ENCODE data around the gene RIOX2.

The RIOX2 gene

GRCh38 chr3:98003306-98003969, 31.2 kb upstream of the RIOX2 start:
- H3K36me3 ChIP-seq (ENCODE audit: control insufficient read depth, insufficient read depth, low read length), result no peaks in the 10 kb centered on the region
- TF ChIP-seq, protein P1, sequence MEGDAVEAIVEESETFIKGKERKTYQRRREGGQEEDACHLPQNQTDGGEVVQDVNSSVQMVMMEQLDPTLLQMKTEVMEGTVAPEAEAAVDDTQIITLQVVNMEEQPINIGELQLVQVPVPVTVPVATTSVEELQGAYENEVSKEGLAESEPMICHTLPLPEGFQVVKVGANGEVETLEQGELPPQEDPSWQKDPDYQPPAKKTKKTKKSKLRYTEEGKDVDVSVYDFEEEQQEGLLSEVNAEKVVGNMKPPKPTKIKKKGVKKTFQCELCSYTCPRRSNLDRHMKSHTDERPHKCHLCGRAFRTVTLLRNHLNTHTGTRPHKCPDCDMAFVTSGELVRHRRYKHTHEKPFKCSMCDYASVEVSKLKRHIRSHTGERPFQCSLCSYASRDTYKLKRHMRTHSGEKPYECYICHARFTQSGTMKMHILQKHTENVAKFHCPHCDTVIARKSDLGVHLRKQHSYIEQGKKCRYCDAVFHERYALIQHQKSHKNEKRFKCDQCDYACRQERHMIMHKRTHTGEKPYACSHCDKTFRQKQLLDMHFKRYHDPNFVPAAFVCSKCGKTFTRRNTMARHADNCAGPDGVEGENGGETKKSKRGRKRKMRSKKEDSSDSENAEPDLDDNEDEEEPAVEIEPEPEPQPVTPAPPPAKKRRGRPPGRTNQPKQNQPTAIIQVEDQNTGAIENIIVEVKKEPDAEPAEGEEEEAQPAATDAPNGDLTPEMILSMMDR (IDR thresholded peaks at IDR 0.05; ENCODE audit: insufficient read depth, low read length, poor library complexity, severe bottlenecking), result no peak
- no peak for DNase-seq (ENCODE audit: extremely low read depth, insufficient read length)
- no peak overlapping the region for H3K4me3 ChIP-seq (replicated peaks; ENCODE audit: low read depth, low read length)
- no peaks in the 10 kb centered on the region for H3K27me3 ChIP-seq (replicated peaks; ENCODE audit: control insufficient read depth, insufficient read depth, low read length)

GRCh38 chr3:98002717-98003116, 30.5 kb upstream of the RIOX2 start:
- Histone ChIP-seq H3K27me3 (replicated peaks; ENCODE audit: control insufficient read depth, insufficient read depth, low read length) (no peaks in the 10 kb centered on the region), H3K4me3 (replicated peaks; ENCODE audit: low read depth, low read length) (no peak overlapping the region), H3K36me3 (ENCODE audit: control insufficient read depth, insufficient read depth, low read length) (no peaks in the 10 kb centered on the region)
- TF ChIP-seq, protein P1 (IDR thresholded peaks at IDR 0.05; ENCODE audit: insufficient read depth, low read length, poor library complexity, severe bottlenecking), result no peak
- no peak for DNase-seq (ENCODE audit: extremely low read depth, insufficient read length)

- TF ChIP-seq, protein P1 (IDR thresholded peaks at IDR 0.05; ENCODE audit: insufficient read depth, low read length, poor library complexity, severe bottlenecking), result no peak
- H3K27me3 ChIP-seq (replicated peaks; ENCODE audit: control insufficient read depth, insufficient read depth, low read length), result no peaks in the 10 kb centered on the region
- H3K36me3 ChIP-seq (ENCODE audit: control insufficient read depth, insufficient read depth, low read length), result no peaks in the 10 kb centered on the region
- DNase-seq (ENCODE audit: extremely low read depth, insufficient read length), result no peak
- H3K4me3 ChIP-seq (replicated peaks; ENCODE audit: low read depth, low read length), result no peak overlapping the region
Observed at GRCh38 chr3:97999994-98000393, 27.8 kb upstream of the RIOX2 start.

DNA sequence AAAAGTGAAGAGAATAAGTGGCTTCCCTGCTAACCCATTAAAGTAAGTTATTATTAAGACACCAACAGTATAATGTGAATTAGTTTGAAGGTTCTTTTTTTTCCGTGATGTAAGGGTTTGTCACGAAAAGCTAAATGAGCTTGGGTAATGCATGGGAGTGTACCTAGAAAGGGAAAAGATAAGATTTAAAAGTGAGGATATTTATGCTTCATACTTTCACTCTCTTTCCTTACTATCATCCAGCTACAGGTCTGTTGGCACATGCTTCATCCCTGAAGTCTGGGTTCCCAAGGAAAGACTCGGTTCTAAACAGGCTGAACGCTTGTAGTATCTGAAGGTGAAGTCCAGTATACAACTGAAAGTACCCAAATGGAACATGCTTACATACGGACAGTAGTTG, 26.9 kb upstream of the RIOX2 start:
- no peaks in the 10 kb centered on the region for H3K36me3 ChIP-seq (ENCODE audit: control insufficient read depth, insufficient read depth, low read length)
- TF ChIP-seq, protein P1 (IDR thresholded peaks at IDR 0.05; ENCODE audit: insufficient read depth, low read length, poor library complexity, severe bottlenecking), result no peak
- H3K27me3 ChIP-seq (replicated peaks; ENCODE audit: control insufficient read depth, insufficient read depth, low read length), result no peaks in the 10 kb centered on the region
- H3K4me3 ChIP-seq (replicated peaks; ENCODE audit: low read depth, low read length), result no peak overlapping the region
- no peak for DNase-seq (ENCODE audit: extremely low read depth, insufficient read length)

GRCh38 chr3:97996988-97997387, 24.8 kb upstream of the RIOX2 start:
- H3K36me3 ChIP-seq (ENCODE audit: control insufficient read depth, insufficient read depth, low read length), result no peaks in the 10 kb centered on the region
- no peaks in the 10 kb centered on the region for H3K27me3 ChIP-seq (replicated peaks; ENCODE audit: control insufficient read depth, insufficient read depth, low read length)
- TF ChIP-seq, protein P1 (IDR thresholded peaks at IDR 0.05; ENCODE audit: insufficient read depth, low read length, poor library complexity, severe bottlenecking), result no peak
- DNase-seq (ENCODE audit: extremely low read depth, insufficient read length), result no peak
- no peak overlapping the region for H3K4me3 ChIP-seq (replicated peaks; ENCODE audit: low read depth, low read length)
